NCI-H748 (cell line): ENCODE measurements around the gene LRP5.
"Not testable (repeated sequence)": the region's sequence is repeated elsewhere in the genome, so short reads cannot be mapped to it uniquely, and the experiment has no call there.

Source experiments
- DNase-seq: peaks from one replicate; lab custom pipeline; 2025; ENCODE audit not compliant: unreplicated experiment; lab: John Stamatoyannopoulos, UW

Gene LRP5

GRCh38 chr11:68414496-68415221 lies 102.3 kb downstream of the LRP5 start:
- DNase-seq, result no peak

GRCh38 chr11:68416070-68416578 lies 103.7 kb downstream of the LRP5 start:
- DNase-seq, result no peak

GRCh38 chr11:68418648-68419047 lies 106.3 kb downstream of the LRP5 start:
- no peak for DNase-seq

- DNase-seq, result no peak
These were observed 107.8 kb downstream of the LRP5 start for GRCh38 chr11:68420171-68420570.

GRCh38 chr11:68423481-68423880 lies 111.1 kb downstream of the LRP5 start:
- no peak for DNase-seq

GRCh38 chr11:68424101-68424632 lies 111.8 kb downstream of the LRP5 start:
- DNase-seq, result no peak

- DNase-seq, result no peak
These were observed 112.8 kb downstream of the LRP5 start for GRCh38 chr11:68424981-68425865.

- DNase-seq, result no peak
These were observed 113.5 kb downstream of the LRP5 start for GRCh38 chr11:68425866-68426380.

- DNase-seq, result no peak
These were observed 117.3 kb downstream of the LRP5 start for GRCh38 chr11:68429661-68430060.

- no peak for DNase-seq
These were observed 118.0 kb downstream of the LRP5 start for GRCh38 chr11:68430384-68430783.

GRCh38 chr11:68430801-68431200 lies 118.4 kb downstream of the LRP5 start:
- no peak for DNase-seq

GRCh38 chr11:68431984-68432645 lies 119.7 kb downstream of the LRP5 start:
- no peak for DNase-seq

GRCh38 chr11:68432874-68433273 lies 120.5 kb downstream of the LRP5 start:
- no peak for DNase-seq

- no peak for DNase-seq
These were observed 121.2 kb downstream of the LRP5 start for GRCh38 chr11:68433541-68433940.

GRCh38 chr11:68434159-68434558 lies 121.8 kb downstream of the LRP5 start:
- DNase-seq, result not testable (repeated sequence)

GRCh38 chr11:68436162-68436888 lies 123.9 kb downstream of the LRP5 start:
- DNase-seq, result no peak

- no peak for DNase-seq
These were observed 124.9 kb downstream of the LRP5 start for GRCh38 chr11:68436985-68437926.

- DNase-seq, result no peak
These were observed 125.7 kb downstream of the LRP5 start for GRCh38 chr11:68437927-68438657.
